GM12875 (cell line): ENCODE data around the gene UCK2.

Source experiments
- H3K4me3 ChIP-seq: one replicate; pipeline ENCODE4 v1.5.1; 2011; ENCODE audit warnings: low read depth, low read length, control low read depth
- CTCF ChIP-seq: IDR thresholded peaks from 2 replicates; pipeline ENCODE4 v1.5.1; 2011; ENCODE audit warnings: low read depth, mild to moderate bottlenecking, control low read depth, inconsistent platforms, low read length, moderate library complexity, borderline replicate concordance; ENCODE audit not compliant: insufficient read depth

UCK2 gene

GRCh38 chr1:165815725-165816124 is 11.7 kb upstream of the UCK2 start:
- TF ChIP-seq CTCF = no peak
- H3K4me3 ChIP-seq = no peak overlapping the region

DNA sequence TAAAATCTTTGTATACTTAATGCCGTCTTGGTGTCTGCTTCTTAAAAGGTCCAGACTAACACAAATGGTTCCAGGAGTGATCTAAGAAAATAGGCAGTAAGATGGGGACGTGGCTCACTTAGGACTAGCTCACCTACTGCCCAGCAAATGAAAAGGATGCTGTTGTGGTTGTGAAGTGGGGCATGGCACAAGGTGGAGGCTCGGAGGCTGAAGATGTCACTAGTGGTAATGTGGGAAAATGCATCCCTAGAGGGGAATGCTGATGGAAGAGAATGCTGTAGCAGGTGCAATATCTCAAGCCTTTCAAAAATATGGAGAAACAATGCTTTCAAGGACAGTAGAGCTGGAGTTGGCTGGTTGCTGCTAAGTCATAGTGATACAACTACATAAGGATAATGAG is 11.3 kb upstream of the UCK2 start:
- H3K4me3 ChIP-seq = no peak overlapping the region
- no peak for TF ChIP-seq CTCF

GRCh38 chr1:165816826-165817497 is 10.5 kb upstream of the UCK2 start:
- TF ChIP-seq CTCF = no peak
- no peak overlapping the region for H3K4me3 ChIP-seq

DNA sequence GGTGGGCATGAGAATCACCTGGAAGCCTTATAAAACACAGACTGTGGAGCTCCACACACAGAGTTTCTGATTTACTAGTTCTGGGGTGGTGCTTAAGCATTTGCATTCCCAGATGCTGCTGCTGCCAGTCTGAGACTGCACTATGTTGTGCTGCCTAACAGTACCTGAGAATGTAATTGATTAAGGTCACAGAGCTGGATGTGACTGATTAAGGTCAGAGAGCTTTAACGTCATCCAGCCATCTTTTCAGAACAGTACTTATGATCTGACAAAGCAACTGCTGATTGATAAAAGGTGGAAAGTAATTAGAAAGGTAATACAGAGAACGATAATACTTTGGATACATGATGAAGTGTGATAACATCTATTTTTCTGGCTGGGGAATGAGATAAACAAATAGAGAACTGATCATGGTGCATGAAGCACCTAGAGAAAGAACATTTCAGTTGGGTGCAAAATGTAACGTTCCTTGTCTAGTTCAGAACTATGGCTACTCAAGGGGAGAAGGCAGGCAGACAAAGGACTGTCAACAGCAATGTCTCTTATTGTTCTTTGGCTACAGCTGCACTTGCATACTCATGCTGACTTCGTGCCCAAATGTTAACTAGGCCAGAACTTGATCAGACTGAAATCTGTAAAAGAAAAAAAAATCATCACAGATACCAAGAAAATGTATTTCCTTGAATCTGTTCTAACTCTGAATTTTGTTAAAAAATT is 3.7 kb upstream of the UCK2 start:
- no peak for TF ChIP-seq CTCF
- no peak overlapping the region for H3K4me3 ChIP-seq

GRCh38 chr1:165824269-165824643 is 3.2 kb upstream of the UCK2 start:
- no peak overlapping the region for H3K4me3 ChIP-seq
- no peak for TF ChIP-seq CTCF

GRCh38 chr1:165826565-165827267 is 698 bp upstream of the UCK2 start:
- no peak overlapping the region for H3K4me3 ChIP-seq
- TF ChIP-seq CTCF = no peak
